ENCODE measurements around the gene SCGB1C1.
"Not testable (repeated sequence)": the region's sequence is repeated elsewhere in the genome, so short reads cannot be mapped to it uniquely, and the experiment has no call there.

DNA sequence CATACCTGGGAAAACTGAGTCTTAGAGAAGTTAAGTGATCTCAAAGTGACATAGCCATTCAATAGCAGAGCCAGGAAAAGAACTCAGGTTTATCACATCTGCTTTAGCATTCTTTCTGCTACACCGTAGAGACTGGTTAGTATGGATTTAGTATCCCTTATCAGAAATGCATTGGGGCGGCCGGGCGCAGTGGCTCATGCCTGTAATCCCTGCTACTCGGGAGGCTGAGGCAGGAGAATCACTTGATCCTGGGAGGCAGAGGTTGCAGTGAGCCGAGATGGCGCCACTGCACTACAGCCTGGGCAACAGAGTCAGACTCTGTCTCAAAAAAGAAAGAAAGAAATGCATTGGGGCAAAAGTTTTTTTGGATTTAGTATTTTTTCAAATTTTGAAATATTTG is 45.5 kb downstream of the SCGB1C1 start:
- TF ChIP-seq, protein P1, sequence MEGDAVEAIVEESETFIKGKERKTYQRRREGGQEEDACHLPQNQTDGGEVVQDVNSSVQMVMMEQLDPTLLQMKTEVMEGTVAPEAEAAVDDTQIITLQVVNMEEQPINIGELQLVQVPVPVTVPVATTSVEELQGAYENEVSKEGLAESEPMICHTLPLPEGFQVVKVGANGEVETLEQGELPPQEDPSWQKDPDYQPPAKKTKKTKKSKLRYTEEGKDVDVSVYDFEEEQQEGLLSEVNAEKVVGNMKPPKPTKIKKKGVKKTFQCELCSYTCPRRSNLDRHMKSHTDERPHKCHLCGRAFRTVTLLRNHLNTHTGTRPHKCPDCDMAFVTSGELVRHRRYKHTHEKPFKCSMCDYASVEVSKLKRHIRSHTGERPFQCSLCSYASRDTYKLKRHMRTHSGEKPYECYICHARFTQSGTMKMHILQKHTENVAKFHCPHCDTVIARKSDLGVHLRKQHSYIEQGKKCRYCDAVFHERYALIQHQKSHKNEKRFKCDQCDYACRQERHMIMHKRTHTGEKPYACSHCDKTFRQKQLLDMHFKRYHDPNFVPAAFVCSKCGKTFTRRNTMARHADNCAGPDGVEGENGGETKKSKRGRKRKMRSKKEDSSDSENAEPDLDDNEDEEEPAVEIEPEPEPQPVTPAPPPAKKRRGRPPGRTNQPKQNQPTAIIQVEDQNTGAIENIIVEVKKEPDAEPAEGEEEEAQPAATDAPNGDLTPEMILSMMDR (IDR thresholded peaks at IDR 0.05; ENCODE audit: low read length), result not testable (repeated sequence)
- not testable (repeated sequence) for TF ChIP-seq EZH2 (IDR thresholded peaks at IDR 0.05; ENCODE audit: borderline replicate concordance, low read length)

All from OCI-LY1 (cell line).